CD4-positive, alpha-beta T cell (primary cell): ENCODE results near the gene SIRPB2. TPM values are rescaled to one million over a fixed set of nuclear protein-coding genes. Genes with fewer than 3 reads are reported as not detected.
"Not testable (repeated sequence)": the region's sequence is repeated elsewhere in the genome, so short reads cannot be mapped to it uniquely, and the experiment has no call there.

Source experiments
- ATAC-seq: fragments of 200-7000 bp; cut with Tn5 transposase; one replicate; pipeline ENCODE4 v1.10.0; 2022; ENCODE audit warnings: mild to moderate bottlenecking; ENCODE audit not compliant: poor library complexity
- CTCF ChIA-PET: fragments of 350-600 bp; sonication (Branson Sonifier 250); formaldehyde crosslinking; loops from one replicate; lab custom pipeline; 2021; ENCODE audit warnings: antibody characterized with exemption, inconsistent platforms; lab: Charles Lee
- POLR2A ChIA-PET: fragments of 350-600 bp; sonication (Branson Sonifier 250); formaldehyde crosslinking; loops from one replicate; lab custom pipeline; 2021; ENCODE audit warnings: antibody characterized with exemption, inconsistent platforms; lab: Charles Lee
- DNase-seq, 14 experiments: peaks; one replicate each; pipeline ENCODE4 v3.0.0-alpha.2; 2013 to 2020; ENCODE audit warnings: mixed read lengths in 2 of 14
- H3K27ac ChIP-seq, 2 donors: one replicate each; pipeline versions ENCODE4 v1.5.1 to v1.7.0; 2013; ENCODE audit warnings: low read length in 2 of 2, low read depth in 1 of 2, mild to moderate bottlenecking in 1 of 2
- H3K27me3 ChIP-seq, 2 experiments: 1 replicate in 1 of 2; 2 replicates in 1 of 2; pipeline versions ENCODE4 v1.6.1 to v1.7.0; 2013; ENCODE audit warnings: low read length in 2 of 2, control low read depth in 1 of 2, mild to moderate bottlenecking in 1 of 2, moderate library complexity in 1 of 2; ENCODE audit not compliant: insufficient read depth in 2 of 2, control insufficient read depth in 1 of 2
- H3K36me3 ChIP-seq: one replicate; pipeline ENCODE4 v1.6.1; 2013; ENCODE audit warnings: low read length, control low read depth; ENCODE audit not compliant: insufficient read depth
- H3K4me1 ChIP-seq: one replicate; pipeline ENCODE4 v1.6.1; 2013; ENCODE audit warnings: low read length, control low read depth; ENCODE audit not compliant: insufficient read depth
- H3K4me3 ChIP-seq: one replicate; pipeline ENCODE4 v1.5.1; 2013; ENCODE audit warnings: mild to moderate bottlenecking, low read length, moderate library complexity
- H3K9me3 ChIP-seq, 2 experiments: 1 replicate in 1 of 2; 2 replicates in 1 of 2; pipeline versions ENCODE4 v1.6.1 to v1.7.0; 2013; ENCODE audit warnings: low read length in 2 of 2, mild to moderate bottlenecking in 2 of 2, control low read depth in 1 of 2, moderate library complexity in 1 of 2; ENCODE audit not compliant: control insufficient read depth in 1 of 2, insufficient read depth in 1 of 2
- H3K27ac Mint-ChIP-seq: one replicate; pipeline ENCODE4 v1.8.0; 2020; ENCODE audit warnings: mixed read lengths
- H3K27me3 Mint-ChIP-seq: one replicate; pipeline ENCODE4 v1.8.0; 2021; ENCODE audit warnings: mixed read lengths
- H3K36me3 Mint-ChIP-seq: one replicate; pipeline ENCODE4 v1.8.0; 2021; ENCODE audit warnings: low read depth, mixed read lengths
- H3K4me1 Mint-ChIP-seq: one replicate; pipeline ENCODE4 v1.8.0; 2021; ENCODE audit warnings: low read depth, mixed read lengths
- H3K4me3 Mint-ChIP-seq: one replicate; pipeline ENCODE4 v1.8.0; 2020; ENCODE audit warnings: mild to moderate bottlenecking, mixed read lengths
- H3K9me3 Mint-ChIP-seq: one replicate; pipeline ENCODE4 v1.8.0; 2020; ENCODE audit warnings: mixed read lengths
- CTCF ChIP-seq: fragments of 200-600 bp; IDR thresholded peaks from one replicate; pipeline ENCODE4 v1.8.0; 2022; ENCODE audit warnings: antibody characterized with exemption, mild to moderate bottlenecking
- intact Hi-C, 2 experiments: fragments of 100-400 bp; cut with DNase I in 1 of 2; cut with micrococcal nuclease in 1 of 2; formaldehyde crosslinking; loops; one replicate each; pipeline versions ENCODE4 v1.15.1 to v1.9.0; 2023 to 2025; cut with DNase I, micrococcal nuclease
- total RNA-seq, 174 experiments: library from RNA in 2 of 174; stranded (reverse) in 2 of 174; gene quantifications; one replicate each; pipeline ENCODE4 v1.2.3 and lab custom pipeline; 2021 to 2026

Gene SIRPB2
- total RNA-seq, 2 experiments from 2014 or later = 0.20 to 0.49 TPM

- CTCF ChIA-PET = no interaction called here
- Mint-ChIP-seq H3K27me3 (peaks cover 31% of the 10 kb centered on the region), H3K9me3 (peaks cover 2% of the 10 kb centered on the region), H3K4me3 (no peak overlapping the region), H3K27ac (no peak overlapping the region), H3K36me3 (no peaks in the 10 kb centered on the region), H3K4me1 (peaks cover 5% of the 10 kb centered on the region)
- no peak for DNase-seq
- H3K36me3 ChIP-seq = no peaks in the 10 kb centered on the region
- no peak overlapping the region for H3K4me3 ChIP-seq
- ATAC-seq = no peak
- no peak for TF ChIP-seq CTCF
- H3K27ac ChIP-seq = no peak overlapping the region
- H3K9me3 ChIP-seq = no peaks in the 10 kb centered on the region
- intact Hi-C loops = loop anchor here in 1 of 2 experiments (5.0 kb wide), 1 partner anchor 188 kb away; no protein-coding TSS in a partner anchor
- H3K4me1 ChIP-seq = no peaks in the 10 kb centered on the region
- POLR2A ChIA-PET = no interaction called here
- peaks cover 0 to 22% of the 10 kb centered on the region in 2 experiments for H3K27me3 ChIP-seq
Measured at GRCh38 chr20:1500496-1500895, 9.3 kb upstream of the SIRPB2 start.

GRCh38 chr20:1499528-1500420 lies 8.6 kb upstream of the SIRPB2 start:
- Mint-ChIP-seq H3K4me3 (no peak overlapping the region), H3K27me3 (peaks cover 31% of the 10 kb centered on the region), H3K4me1 (peaks cover 5% of the 10 kb centered on the region), H3K36me3 (no peaks in the 10 kb centered on the region), H3K9me3 (peaks cover 2% of the 10 kb centered on the region), H3K27ac (no peak overlapping the region)
- H3K4me3 ChIP-seq = no peak overlapping the region
- no peaks in the 10 kb centered on the region for H3K9me3 ChIP-seq
- ATAC-seq (no peak), DNase-seq (no peak)
- no peak for TF ChIP-seq CTCF
- no peaks in the 10 kb centered on the region for H3K36me3 ChIP-seq
- POLR2A ChIA-PET = no interaction called here
- peaks cover 0 to 22% of the 10 kb centered on the region in 2 experiments for H3K27me3 ChIP-seq
- no peaks in the 10 kb centered on the region for H3K4me1 ChIP-seq
- CTCF ChIA-PET = no interaction called here
- H3K27ac ChIP-seq = no peak overlapping the region
- intact Hi-C loops = loop anchor here in 1 of 2 experiments (5.0 kb wide), 1 partner anchor 187 kb away; no protein-coding TSS in a partner anchor

- CTCF ChIA-PET, H3K4me3 ChIP-seq, H3K4me3 Mint-ChIP-seq, H3K27ac Mint-ChIP-seq, DNase-seq, H3K9me3 Mint-ChIP-seq, intact Hi-C loops, H3K4me1 ChIP-seq, H3K36me3 ChIP-seq, H3K27ac ChIP-seq, H3K4me1 Mint-ChIP-seq, H3K9me3 ChIP-seq, ATAC-seq, H3K36me3 Mint-ChIP-seq: not testable (repeated sequence)
- peaks cover 0 to 22% of the 10 kb centered on the region in 2 experiments for H3K27me3 ChIP-seq
- POLR2A ChIA-PET = interaction anchor here (0.6 kb wide), 1 partner anchor 169 kb away, joined by 4 read pairs; no protein-coding TSS in a partner anchor
- peaks cover 25% of the 10 kb centered on the region for H3K27me3 Mint-ChIP-seq
Measured at GRCh38 chr20:1497371-1497770, 6.2 kb upstream of the SIRPB2 start.
